RWPE1 (cell line): ENCODE results near the gene TNFRSF25.

Experiments
- CTCF ChIA-PET: fragments of 350-600 bp; sonication (Branson Sonifier 250); formaldehyde crosslinking; extraction: SDS; loops from one replicate; lab custom pipeline; 2021; lab: Yijun Ruan, JAX
- POLR2A ChIA-PET: fragments of 400-600 bp; formaldehyde crosslinking; extraction: SDS; loops from one replicate; lab custom pipeline; 2020; ENCODE audit warnings: antibody characterized with exemption; ENCODE audit not compliant: low non-redundant PET; lab: Yijun Ruan, JAX
- DNase-seq: peaks from one replicate; pipeline ENCODE4 v3.0.0; 2012; ENCODE audit warnings: low spot score
- H3K27ac ChIP-seq: fragments of 450-650 bp; 2 replicates; pipeline ENCODE4 v1.5.1; 2017
- TF ChIP-seq, protein P1 (sequence below): fragments of 450-650 bp; conservative IDR thresholded peaks from 2 replicates; pipeline ENCODE4 v1.5.1; 2017; ENCODE audit warnings: low read depth, mild to moderate bottlenecking

Gene TNFRSF25

DNA sequence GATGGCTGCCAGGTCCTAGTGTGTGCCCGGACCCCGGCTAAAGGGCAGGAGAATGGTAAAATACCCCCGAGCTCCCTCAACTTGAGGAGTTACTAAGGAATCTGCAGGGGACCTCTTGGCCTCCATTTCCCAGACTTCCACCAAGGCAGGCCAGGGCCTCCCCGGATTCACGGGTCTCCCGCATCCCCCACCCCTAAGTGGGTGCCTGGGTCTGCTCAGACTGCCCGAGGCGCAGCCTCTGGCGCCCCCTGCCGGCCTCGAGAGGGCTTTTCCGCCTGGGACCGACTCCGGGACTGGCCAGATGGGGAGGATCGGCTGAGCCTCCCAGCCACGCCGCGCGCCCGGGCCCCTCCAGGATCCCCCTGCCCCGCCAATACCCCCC lies 23.8 kb upstream of the TNFRSF25 start:
- ChIA-PET CTCF (interaction anchor here (0.6 to 1.6 kb wide), 14 partner anchors 9 to 384 kb away, joined by 3 to 11 read pairs (median 4); no protein-coding TSS in a partner anchor), POLR2A (interaction anchor here (1.6 kb wide), 1 partner anchor 33 kb away, joined by 5 read pairs; no protein-coding TSS in a partner anchor)
- H3K27ac ChIP-seq: peak overlapping the region; percentile 100
- TF ChIP-seq, protein P1, sequence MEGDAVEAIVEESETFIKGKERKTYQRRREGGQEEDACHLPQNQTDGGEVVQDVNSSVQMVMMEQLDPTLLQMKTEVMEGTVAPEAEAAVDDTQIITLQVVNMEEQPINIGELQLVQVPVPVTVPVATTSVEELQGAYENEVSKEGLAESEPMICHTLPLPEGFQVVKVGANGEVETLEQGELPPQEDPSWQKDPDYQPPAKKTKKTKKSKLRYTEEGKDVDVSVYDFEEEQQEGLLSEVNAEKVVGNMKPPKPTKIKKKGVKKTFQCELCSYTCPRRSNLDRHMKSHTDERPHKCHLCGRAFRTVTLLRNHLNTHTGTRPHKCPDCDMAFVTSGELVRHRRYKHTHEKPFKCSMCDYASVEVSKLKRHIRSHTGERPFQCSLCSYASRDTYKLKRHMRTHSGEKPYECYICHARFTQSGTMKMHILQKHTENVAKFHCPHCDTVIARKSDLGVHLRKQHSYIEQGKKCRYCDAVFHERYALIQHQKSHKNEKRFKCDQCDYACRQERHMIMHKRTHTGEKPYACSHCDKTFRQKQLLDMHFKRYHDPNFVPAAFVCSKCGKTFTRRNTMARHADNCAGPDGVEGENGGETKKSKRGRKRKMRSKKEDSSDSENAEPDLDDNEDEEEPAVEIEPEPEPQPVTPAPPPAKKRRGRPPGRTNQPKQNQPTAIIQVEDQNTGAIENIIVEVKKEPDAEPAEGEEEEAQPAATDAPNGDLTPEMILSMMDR: peak; percentile 93
- DNase-seq: peak; percentile 81

DNA sequence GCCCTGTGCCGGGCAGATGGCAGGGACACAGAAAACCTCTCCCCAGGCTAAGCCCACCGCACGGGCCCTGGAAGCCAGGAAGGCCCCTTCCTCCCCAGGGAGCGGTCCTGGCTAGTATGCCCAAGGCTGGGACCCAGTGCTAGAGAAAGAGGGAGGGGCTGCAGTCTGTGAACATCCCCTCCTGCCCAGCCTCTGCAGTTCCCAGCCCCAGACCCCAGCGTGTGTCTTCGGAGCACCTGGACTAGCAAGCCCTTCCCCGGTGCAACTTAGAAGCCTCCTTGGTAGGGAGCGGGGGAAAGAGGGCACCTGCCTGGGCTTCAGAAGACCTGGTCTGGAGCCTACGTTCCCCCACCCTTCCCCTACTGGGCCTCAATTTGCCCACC lies 23.4 kb upstream of the TNFRSF25 start:
- peak overlapping the region; percentile 100 for H3K27ac ChIP-seq
- TF ChIP-seq, protein P1: no peak
- ChIA-PET CTCF (interaction anchor here (0.6 to 1.6 kb wide), 10 partner anchors 8 to 243 kb away, joined by 3 to 11 read pairs (median 4); no protein-coding TSS in a partner anchor), POLR2A (interaction anchor here (0.6 kb wide), 1 partner anchor 225 kb away, joined by 3 read pairs; no protein-coding TSS in a partner anchor)
- DNase-seq: no peak

DNA sequence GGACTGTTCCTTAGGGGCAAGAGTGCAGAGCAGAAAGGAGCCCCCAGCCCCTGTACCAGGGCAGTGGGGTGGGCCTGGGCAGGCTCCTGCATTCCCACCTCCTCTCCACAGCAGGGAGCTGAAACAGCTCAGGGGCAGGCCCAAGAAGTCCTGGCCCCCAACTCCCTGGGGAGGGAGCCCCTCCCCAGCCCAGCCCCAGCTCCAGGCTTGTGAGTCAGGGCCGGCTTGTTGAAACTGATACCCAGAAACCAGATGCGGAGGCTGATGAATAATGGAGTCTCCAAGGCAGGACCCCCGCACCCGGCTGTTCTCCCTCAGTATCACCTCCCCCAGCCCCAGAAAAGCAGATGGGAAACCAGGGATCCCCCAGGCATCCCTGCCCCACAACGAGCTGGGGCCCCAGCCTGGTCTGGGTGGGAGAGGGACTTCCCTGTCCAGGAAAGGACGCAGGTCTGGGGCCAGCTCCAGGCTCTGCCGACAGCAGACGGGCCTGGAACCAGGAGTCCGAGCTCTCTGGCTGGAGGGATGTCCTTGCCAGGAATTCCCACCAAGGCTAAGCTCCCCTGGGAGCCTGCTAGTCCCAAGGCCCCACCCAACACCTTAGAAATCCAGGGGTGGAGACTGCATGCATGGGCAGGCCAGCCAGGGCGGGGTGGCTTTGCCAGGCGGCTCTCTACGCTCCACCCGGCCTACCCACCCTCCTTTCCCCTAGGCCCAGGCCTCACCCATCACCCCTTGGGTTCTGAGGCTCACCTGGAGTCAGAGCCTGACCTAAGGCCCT lies 22.8 kb upstream of the TNFRSF25 start:
- CTCF ChIA-PET: interaction anchor here (0.5 to 1.6 kb wide), 12 partner anchors 8 to 243 kb away, joined by 3 to 11 read pairs (median 4); no protein-coding TSS in a partner anchor
- peak; percentile 92 for DNase-seq
- POLR2A ChIA-PET: interaction anchor here (0.6 to 1.0 kb wide), 3 partner anchors 9 to 224 kb away, joined by 3 read pairs; no protein-coding TSS in a partner anchor
- TF ChIP-seq, protein P1: no peak
- peak overlapping the region; percentile 100 for H3K27ac ChIP-seq

DNA sequence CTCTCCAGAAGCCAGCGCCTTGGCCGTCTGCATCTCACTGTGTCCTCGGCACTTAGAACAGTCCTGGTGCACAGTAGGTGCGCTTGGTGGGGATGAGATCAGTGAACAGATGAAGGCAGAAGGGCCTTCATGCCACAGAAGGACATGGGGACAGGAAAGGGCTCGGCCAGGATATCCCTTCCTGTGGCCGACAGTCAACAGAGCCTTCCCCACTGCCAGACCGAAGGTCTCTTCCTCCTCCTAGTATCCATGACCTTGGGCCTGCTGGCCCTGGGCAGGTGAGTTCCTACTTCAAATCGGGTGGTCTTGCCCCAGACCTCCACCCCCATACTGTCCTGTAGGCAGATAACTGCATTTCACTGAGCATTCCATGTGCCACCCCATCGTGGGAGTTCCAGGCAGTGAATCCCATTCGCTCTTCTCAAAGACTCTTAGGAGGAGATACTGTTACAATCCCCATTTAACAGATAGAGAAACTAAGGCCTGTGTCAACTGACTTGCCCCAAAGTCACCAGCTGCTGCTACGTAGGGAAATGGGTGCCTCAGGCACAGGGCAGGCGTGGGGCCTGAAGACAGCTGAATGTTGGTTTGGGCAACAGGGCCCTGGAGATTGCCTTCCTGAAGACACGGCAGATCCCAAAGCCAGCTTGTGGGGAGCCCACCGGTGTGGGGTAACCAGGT lies 22.0 kb upstream of the TNFRSF25 start:
- no peak for DNase-seq
- ChIA-PET CTCF (interaction anchor here (0.5 to 0.7 kb wide), 3 partner anchors 12 to 67 kb away, joined by 3 to 4 read pairs (median 3); no protein-coding TSS in a partner anchor), POLR2A (interaction anchor here (1.0 kb wide), 1 partner anchor 27 kb away, joined by 3 read pairs; no protein-coding TSS in a partner anchor)
- peak overlapping the region; percentile 100 for H3K27ac ChIP-seq
- TF ChIP-seq, protein P1: no peak

DNA sequence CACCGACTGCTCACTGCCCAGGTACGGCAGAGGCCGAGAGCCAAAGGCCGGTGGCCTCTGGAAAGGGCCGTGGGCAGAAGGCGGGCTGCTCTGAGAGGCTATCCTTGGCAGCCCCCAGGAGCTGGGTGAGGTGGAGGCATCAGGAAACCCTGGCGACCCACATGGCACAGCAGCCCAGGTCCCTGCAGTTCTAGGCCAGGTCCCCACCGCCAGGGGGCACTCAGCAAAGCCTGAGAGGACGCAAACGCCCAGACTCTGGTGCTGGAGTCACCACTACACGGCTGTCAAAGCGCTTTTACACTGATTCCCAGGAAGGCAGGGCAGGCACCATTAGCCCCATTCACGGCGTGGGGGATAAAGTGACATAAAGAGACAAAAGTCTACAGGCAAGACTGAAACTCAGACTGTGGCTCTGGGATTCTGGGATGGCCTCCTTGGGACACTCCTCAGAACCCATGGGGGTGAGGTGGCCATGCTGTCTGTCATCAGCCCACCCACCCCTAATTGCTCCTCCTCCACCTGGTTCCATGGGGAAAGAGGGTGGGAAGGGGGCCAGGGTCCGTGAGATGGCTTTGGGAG lies 20.5 kb upstream of the TNFRSF25 start:
- peak; percentile 62 for DNase-seq
- POLR2A ChIA-PET: no interaction called here
- TF ChIP-seq, protein P1: peak; percentile 92
- peak overlapping the region; percentile 100 for H3K27ac ChIP-seq
- CTCF ChIA-PET: interaction anchor here (0.6 to 1.4 kb wide), 9 partner anchors 14 to 265 kb away, joined by 3 to 5 read pairs (median 3); no protein-coding TSS in a partner anchor
